GM23338 (cell line): Measurements from ENCODE around the gene ITSN2. TPM values are rescaled to one million over a fixed set of nuclear protein-coding genes. Genes with fewer than 3 reads are reported as not detected.

Source experiments
- ATAC-seq: fragments of 200-7000 bp; cut with Tn5 transposase; 3 replicates; pipeline ENCODE4 v1.9.1; 2020
- DNase-seq: peaks from one replicate; pipeline ENCODE4 v3.0.0-alpha.2; 2015; ENCODE audit warnings: low spot score
- H2AFZ ChIP-seq: fragments of 200-600 bp; sonication (generic); 2 replicates; pipeline ENCODE4 v1.8.0; 2016; ENCODE audit warnings: antibody characterized with exemption, mild to moderate bottlenecking, moderate library complexity
- H3F3A ChIP-seq: fragments of 200-600 bp; sonication (generic); replicated peaks from 2 replicates; pipeline ENCODE4 v1.8.0; 2017; ENCODE audit warnings: antibody characterized with exemption, mixed run types, low read depth
- H3K27ac ChIP-seq: fragments of 200-600 bp; sonication (generic); 2 replicates; pipeline ENCODE4 v1.6.1; 2016; ENCODE audit warnings: low read depth
- H3K27me3 ChIP-seq: fragments of 200-600 bp; sonication (generic); 2 replicates; pipeline ENCODE4 v1.8.0; 2016; ENCODE audit warnings: mild to moderate bottlenecking, mixed run types, moderate library complexity; ENCODE audit not compliant: insufficient read depth
- H3K36me3 ChIP-seq: fragments of 200-600 bp; sonication (generic); 2 replicates; pipeline ENCODE4 v1.8.0; 2016; ENCODE audit warnings: mild to moderate bottlenecking; ENCODE audit not compliant: insufficient read depth
- H3K4me1 ChIP-seq: fragments of 200-600 bp; sonication (generic); 2 replicates; pipeline ENCODE4 v1.8.0; 2016; ENCODE audit warnings: mild to moderate bottlenecking, moderate library complexity; ENCODE audit not compliant: insufficient read depth
- H3K4me2 ChIP-seq: fragments of 200-600 bp; sonication (generic); 2 replicates; pipeline ENCODE4 v1.7.1; 2017; ENCODE audit warnings: mixed run types
- H3K4me3 ChIP-seq: fragments of 200-600 bp; sonication (generic); 2 replicates; pipeline ENCODE4 v1.6.1; 2016; ENCODE audit warnings: mixed run types
- H3K79me2 ChIP-seq: fragments of 200-600 bp; sonication (generic); replicated peaks from 2 replicates; pipeline ENCODE4 v1.8.0; 2017; ENCODE audit warnings: mild to moderate bottlenecking; ENCODE audit not compliant: insufficient read depth
- H3K9me2 ChIP-seq: fragments of 200-600 bp; sonication (generic); 2 replicates; pipeline ENCODE4 v1.8.0; 2017; ENCODE audit not compliant: insufficient read depth
- H4K20me1 ChIP-seq: fragments of 200-600 bp; sonication (generic); replicated peaks from 2 replicates; pipeline ENCODE4 v1.8.0; 2017; ENCODE audit warnings: mild to moderate bottlenecking; ENCODE audit not compliant: insufficient read depth
- H3K27ac Mint-ChIP-seq: 2 replicates; pipeline ENCODE4 v1.8.0; 2020; ENCODE audit warnings: inconsistent platforms, mild to moderate bottlenecking, moderate library complexity, mixed read lengths
- H3K27me3 Mint-ChIP-seq: 3 replicates; pipeline ENCODE4 v1.8.0; 2022; ENCODE audit warnings: low read depth, mild to moderate bottlenecking, moderate library complexity, mixed read lengths, inconsistent platforms; ENCODE audit not compliant: insufficient read depth, poor library complexity
- H3K36me3 Mint-ChIP-seq: 3 replicates; pipeline ENCODE4 v1.8.0; 2021; ENCODE audit warnings: low read depth, mild to moderate bottlenecking, inconsistent platforms, moderate library complexity, mixed read lengths
- H3K4me1 Mint-ChIP-seq: 3 replicates; pipeline ENCODE4 v1.8.0; 2020; ENCODE audit warnings: mild to moderate bottlenecking, inconsistent platforms, mixed read lengths
- H3K4me3 Mint-ChIP-seq: 3 replicates; pipeline ENCODE4 v1.8.0; 2021; ENCODE audit warnings: moderate library complexity, mild to moderate bottlenecking, inconsistent platforms, mixed read lengths
- H3K9me3 Mint-ChIP-seq: 3 replicates; pipeline ENCODE4 v1.8.0; 2020; ENCODE audit warnings: moderate library complexity, mild to moderate bottlenecking, inconsistent platforms, mixed read lengths
- CREB1 ChIP-seq: fragments of 250-450 bp; sonication (Bioruptor Pico); IDR thresholded peaks from 2 replicates; pipeline ENCODE4 v1.5.0; 2020; ENCODE audit warnings: low read depth, mild to moderate bottlenecking, moderate library complexity
- EZH2 ChIP-seq: fragments of 200-600 bp; sonication (generic); IDR thresholded peaks from one replicate; pipeline ENCODE4 v1.8.0; 2017; ENCODE audit warnings: antibody characterized with exemption, mild to moderate bottlenecking, low read depth; ENCODE audit not compliant: unreplicated experiment
- POLR2AphosphoS5 ChIP-seq: IDR thresholded peaks from 2 replicates; pipeline ENCODE4 v1.6.1; 2016; ENCODE audit warnings: antibody characterized with exemption, low read depth
- REST ChIP-seq: IDR thresholded peaks from one replicate; pipeline ENCODE4 v1.6.1; 2018; ENCODE audit warnings: antibody characterized with exemption; ENCODE audit not compliant: unreplicated experiment
- ZNF114 ChIP-seq: fragments of 250-450 bp; sonication (Bioruptor Pico); IDR thresholded peaks from 2 replicates; pipeline ENCODE4 v1.5.0; 2020; ENCODE audit warnings: mild to moderate bottlenecking, moderate library complexity
- ZNF331 ChIP-seq: fragments of 250-450 bp; sonication (Bioruptor Pico); IDR thresholded peaks from 2 replicates; pipeline ENCODE4 v1.5.0; 2020; ENCODE audit warnings: low read depth, mild to moderate bottlenecking, moderate library complexity
- ZNF462 ChIP-seq: fragments of 250-450 bp; sonication (Bioruptor Pico); IDR thresholded peaks from 2 replicates; pipeline ENCODE4 v1.5.0; 2020; ENCODE audit warnings: mild to moderate bottlenecking, moderate library complexity
- polyA plus RNA-seq: library from polyadenylated mRNA; unstranded; fragments of >200 nt; fragmentation: Nextera tagmentation; extraction: Ambion mirVana; gene quantifications from 2 replicates; pipeline ENCODE4 v1.2.1, GENCODE V29; 2016
- total RNA-seq: library from RNA; depleted of rRNA; stranded (reverse); fragments of >200 nt; shearing (Covaris generic); gene quantifications from 2 replicates; pipeline ENCODE4 v1.2.3, GENCODE V29; 2014

ITSN2 gene
- total and polyA plus RNA-seq, 2 experiments from 2014 or later, result 17.1 to 17.8 TPM

GRCh38 chr2:24163186-24163585 lies 197.2 kb downstream of the ITSN2 start (continued):
- TF ChIP-seq REST, result no peak
- no peak for TF ChIP-seq EZH2
- TF ChIP-seq ZNF114 (CRISPR knock-in tag), result no peak
- no peak for TF ChIP-seq ZNF331 (CRISPR knock-in tag)
- no peak for TF ChIP-seq CREB1 (CRISPR knock-in tag)
- TF ChIP-seq POLR2AphosphoS5, result no peak

- no peak for ATAC-seq
- Histone ChIP-seq H2AFZ (no peak overlapping the region), H3K36me3 (no peaks in the 10 kb centered on the region), H3K27me3 (no peaks in the 10 kb centered on the region), H3F3A (no peaks in the 10 kb centered on the region), H3K4me1 (no peaks in the 10 kb centered on the region; the same call in 1 of the 2 replicates), H3K4me3 (no peak overlapping the region), H3K9me2 (no peaks in the 10 kb centered on the region), H4K20me1 (no peaks in the 10 kb centered on the region), H3K27ac (no peak overlapping the region), H3K4me2 (no peak overlapping the region), H3K79me2 (no peaks in the 10 kb centered on the region)
- peaks cover 11% of the 10 kb centered on the region; the same call in 2 of the 3 replicates for H3K36me3 Mint-ChIP-seq
- peaks cover 10% of the 10 kb centered on the region for H3K27me3 Mint-ChIP-seq
- TF ChIP-seq REST, result no peak
- no peak for TF ChIP-seq EZH2
- TF ChIP-seq ZNF462 (CRISPR knock-in tag), result no peak
- no peak for TF ChIP-seq ZNF331 (CRISPR knock-in tag)
- TF ChIP-seq CREB1 (CRISPR knock-in tag), result no peak
- no peak for TF ChIP-seq POLR2AphosphoS5
- no peak overlapping the region for H3K27ac Mint-ChIP-seq
- H3K9me3 Mint-ChIP-seq, result peaks cover 10% of the 10 kb centered on the region; the same call in 2 of the 3 replicates
- peaks cover 10% of the 10 kb centered on the region; the same call in 2 of the 3 replicates for H3K4me1 Mint-ChIP-seq
- no peak for DNase-seq
- H3K4me3 Mint-ChIP-seq, result no peak overlapping the region
Measured at GRCh38 chr2:24162494-24162893, 197.8 kb downstream of the ITSN2 start.
